ENCODE data around the gene CCDC9B.

Gene CCDC9B

DNA sequence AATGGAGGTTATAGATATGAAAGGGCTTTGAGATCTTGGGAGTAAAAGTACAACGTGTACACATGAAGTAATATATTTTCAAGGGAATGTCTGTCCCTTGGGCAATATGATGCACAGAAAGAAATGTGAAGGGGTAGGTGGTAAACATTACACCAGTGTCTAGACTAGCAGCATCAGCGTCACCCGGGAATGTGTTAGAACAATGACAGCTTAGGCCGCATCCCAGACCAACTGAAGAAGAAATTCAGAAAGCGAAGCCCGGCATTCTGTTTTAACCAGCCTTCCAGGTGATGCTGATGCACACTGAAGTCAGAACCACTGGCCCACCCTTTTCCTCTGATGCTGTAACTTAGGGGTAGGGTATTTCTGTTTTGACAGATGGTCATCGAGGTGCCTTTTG lies 10.9 kb downstream of the CCDC9B start:
- DNase-seq (ENCODE audit: low spot score) = no peak

DNA sequence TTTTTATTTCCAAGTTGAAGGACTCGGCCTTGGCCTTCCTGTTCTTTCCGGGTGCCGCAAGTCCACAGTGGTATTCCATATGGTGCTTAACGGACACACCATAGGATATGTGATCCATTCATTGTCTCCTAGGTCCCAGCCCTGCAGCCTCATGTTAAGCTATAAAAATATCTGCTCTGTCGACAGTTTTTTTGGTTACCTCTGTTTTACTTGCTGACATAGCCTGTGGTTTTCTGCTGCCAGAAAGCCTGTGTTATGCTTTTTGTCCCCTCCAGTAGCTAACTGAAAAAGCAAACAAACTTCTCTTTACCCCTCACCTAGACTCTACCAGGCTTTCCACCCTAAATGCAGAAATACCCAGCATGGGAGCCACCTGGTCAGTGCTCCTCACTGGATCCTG lies 12.0 kb downstream of the CCDC9B start:
- no peak for DNase-seq (ENCODE audit: low spot score)

DNA sequence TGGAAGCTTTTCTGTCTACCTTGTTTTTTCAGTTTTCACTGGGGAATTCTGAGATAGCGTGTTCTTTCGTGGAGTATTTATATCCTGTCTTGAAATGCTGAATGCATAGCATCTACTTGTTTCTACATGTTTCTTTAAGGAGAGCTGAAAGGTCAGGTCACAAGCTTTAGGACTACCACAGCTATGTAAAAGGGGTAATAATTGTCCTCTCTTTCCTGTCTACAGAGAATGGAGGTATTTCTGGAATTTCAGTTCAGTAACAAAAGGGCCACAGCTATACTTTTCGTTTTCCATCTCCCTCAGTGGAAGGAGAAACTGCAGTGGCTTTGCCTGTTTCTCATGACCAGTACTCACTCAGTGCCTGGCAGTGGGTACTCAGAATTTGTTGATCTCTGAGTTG lies 12.6 kb downstream of the CCDC9B start:
- DNase-seq (ENCODE audit: low spot score) = no peak

DNA sequence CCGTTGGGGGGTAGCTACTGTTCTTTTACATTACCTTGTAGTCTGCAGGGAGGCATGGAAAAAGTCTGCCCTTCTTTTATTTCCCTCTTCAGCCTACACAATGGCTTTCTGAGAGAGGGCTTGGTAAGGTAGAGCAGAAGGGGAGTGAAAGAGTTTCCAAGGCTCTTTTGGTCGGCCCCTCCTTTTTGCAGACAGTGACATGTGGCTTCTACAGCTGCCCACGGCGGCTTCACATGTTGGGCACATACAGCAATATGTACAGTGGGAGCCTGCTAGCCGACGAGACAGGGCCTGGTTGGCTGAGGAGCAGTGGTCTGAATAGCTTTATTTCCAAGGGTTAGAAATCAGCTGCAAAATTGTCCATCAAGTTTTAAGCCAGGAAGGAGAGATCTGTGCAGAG lies 13.3 kb downstream of the CCDC9B start:
- no peak for DNase-seq (ENCODE audit: low spot score)

DNA sequence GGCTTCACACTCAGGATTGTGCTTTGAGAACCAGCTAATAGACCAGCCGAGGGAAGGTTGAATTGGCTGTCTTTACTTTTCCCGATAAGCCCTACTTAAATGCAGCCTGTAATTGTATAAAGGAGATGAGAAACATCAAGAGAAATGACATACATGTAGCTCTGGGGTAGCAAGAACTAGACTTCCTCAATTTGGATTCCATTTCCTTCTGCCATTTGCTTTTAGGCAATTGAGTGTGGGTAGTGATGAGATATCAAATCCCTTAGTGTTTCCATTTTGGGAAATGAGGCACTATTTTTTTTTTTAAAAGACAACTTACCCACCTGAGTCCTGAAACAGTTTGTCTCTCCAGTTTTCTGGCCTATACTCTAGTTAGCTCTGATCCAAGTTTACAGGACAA lies 15.0 kb downstream of the CCDC9B start:
- DNase-seq (ENCODE audit: low spot score) = no peak

DNA sequence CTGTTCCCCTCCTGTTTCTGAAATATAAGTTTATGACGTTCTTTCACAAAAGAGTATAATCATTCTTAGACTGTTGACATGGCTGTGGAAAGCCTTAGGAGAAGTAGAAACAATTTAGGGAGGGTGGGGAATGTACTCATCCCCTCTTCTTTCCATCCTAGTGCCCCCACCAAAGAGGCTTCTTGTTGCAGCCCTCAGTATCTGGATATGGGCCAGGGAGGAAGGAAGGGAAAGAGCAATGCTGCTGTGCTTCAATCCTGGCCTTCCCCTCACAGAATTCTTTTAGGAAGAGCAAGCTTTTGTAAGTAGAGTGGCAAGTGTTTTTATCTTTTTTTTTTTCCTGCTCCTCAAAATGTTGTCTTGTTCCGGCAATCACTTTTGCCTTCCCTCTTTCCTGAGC lies 15.6 kb downstream of the CCDC9B start:
- DNase-seq (ENCODE audit: low spot score) = no peak

DNA sequence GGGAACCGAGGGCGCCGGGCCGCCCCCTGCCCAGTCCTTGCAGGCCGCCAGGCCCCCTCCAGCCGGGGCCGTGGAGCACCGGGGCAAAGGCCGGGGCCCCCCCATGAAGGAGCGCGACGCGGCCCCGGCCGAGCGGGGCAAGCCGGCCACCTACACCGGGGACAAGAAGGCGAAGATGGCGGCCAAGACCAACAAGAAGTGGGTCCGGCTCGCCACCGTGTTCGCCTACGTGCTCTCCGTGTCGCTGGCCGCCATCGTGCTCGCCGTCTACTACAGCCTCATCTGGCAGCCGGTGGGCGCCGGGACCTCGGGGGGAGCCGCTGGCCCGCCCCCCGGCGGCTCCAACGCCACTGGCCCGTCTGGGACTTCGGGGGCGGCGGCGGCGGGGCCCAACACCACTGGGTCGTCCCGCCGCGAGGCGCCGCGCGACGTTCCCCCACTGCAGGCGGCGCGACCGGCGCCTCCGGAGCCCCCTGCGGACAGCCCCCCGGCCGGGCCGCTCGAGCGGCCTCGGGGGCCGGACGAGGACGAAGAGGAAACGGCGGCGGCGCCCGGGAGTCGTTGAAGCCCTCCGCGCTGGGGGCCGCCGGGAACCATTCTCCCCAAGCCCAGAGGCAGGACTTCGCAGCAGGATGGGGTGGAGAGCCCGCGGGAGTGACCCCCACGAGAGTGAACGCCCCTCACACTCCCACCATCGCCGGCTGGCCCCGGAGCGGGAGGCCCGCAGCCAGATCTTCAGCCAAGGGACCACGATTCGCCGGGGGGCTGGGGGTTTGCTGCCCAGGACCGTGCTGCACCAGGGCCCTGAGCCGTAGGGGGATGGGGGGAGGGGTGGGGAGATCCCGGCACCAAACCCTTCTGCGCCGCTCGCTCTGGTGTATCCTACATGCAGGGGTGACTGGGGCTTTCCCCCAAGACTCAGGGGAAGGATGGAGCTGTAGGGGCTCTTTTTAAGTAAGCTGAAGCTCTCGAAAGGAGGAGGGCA lies 16.5 kb downstream of the CCDC9B start:
- DNase-seq (ENCODE audit: low spot score) = peak; percentile 21

DNA sequence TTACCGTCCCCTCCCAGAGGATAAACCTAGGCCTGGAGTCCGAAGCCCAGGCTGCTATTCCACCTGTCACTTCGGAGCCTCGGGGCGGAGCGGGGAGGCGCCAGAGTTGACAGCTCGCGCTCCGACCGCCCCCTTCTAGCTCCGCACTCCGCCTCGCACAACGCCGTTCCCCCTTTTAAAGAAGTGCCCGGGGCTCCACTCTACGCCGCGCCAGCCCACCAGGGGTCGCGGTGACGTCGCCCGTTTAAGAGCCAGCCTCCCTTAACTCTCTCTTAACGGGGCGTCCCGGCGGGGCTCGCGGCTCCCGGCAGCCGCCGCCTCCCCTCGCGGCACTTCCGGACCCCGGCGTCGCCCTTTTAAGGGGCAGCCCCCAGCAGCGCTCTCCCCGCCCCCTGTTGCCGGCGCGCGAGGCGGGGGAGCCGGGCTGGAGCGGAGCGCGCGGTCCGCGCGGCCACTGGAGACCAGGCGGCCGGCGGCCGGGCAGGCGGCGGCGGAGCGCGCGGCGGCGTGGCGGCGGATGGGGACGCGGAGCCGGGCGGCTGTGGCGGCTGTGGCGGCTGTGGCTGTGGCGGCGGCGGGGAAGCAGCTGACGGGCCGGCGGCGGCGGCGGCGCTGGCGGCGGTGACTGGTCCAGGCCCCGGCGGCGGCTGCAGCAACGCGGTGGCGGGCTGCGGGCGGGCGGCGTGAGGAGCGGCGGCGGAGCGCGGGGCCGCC lies 17.3 kb downstream of the CCDC9B start, which contains the start of gene INAFM2:
Gene INAFM2 (plus strand): TSS at position 454 of the 714 bp plus-strand sequence. CDS start 364 bp downstream, outside the sequence.
- DNase-seq (ENCODE audit: low spot score) = peak; percentile 92

DNA sequence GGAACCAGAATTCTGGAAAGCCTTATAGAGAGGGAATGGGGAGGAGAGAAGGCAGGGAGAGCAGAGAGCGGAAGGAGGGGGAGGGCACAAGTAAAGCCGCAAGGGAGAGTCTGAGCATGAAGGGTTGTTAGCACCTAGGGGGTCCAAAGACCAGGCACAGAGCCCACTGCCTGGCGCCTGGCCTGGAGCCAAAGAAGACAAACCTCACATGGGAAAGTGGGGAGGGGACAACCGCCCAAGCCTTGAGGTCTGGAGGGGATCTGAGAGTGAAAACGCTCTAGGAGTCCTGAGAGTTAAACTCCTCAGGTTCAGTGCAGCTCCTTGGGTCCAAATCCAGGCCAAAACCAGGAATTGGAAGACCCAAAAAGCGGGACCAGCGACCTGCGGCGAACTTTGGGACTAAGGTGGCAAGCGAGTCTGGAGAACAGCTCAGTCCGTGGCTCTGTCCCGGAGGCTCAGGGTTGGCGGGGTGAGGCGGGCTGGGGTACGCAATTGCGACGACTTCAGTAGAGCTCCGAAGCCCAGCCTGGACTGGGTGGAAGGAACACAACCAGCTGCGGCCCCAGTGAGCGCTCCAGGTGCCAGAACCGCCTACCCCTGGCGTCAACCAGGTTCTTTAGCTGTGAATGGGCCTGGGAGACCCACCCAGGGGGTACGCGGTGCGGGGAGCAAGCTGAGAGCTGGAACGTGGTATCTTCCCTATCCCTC lies 18.1 kb downstream of the CCDC9B start:
- no peak for DNase-seq (ENCODE audit: low spot score)

DNA sequence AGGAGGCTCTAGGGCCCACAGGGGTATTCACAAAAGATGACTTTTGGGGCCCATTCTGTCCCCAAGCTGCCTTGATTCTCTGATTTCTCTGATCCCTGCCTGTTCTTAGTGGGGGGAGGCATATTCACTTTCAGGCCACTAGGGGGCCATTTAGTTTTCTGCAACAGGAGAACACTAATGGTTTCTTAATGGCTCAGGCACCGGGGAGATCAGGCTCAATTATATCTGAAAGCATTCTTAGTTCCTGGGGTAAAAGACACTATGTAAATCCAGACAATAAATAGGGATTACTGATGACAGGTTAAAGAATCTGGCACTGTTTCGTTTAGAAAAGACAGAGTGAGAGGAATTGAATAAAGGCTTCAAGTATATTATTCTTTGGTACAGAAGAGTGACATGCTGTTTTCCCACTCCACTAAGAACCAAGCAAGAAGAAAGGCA lies 19.8 kb downstream of the CCDC9B start:
- DNase-seq (ENCODE audit: low spot score) = peak; percentile 82

DNA sequence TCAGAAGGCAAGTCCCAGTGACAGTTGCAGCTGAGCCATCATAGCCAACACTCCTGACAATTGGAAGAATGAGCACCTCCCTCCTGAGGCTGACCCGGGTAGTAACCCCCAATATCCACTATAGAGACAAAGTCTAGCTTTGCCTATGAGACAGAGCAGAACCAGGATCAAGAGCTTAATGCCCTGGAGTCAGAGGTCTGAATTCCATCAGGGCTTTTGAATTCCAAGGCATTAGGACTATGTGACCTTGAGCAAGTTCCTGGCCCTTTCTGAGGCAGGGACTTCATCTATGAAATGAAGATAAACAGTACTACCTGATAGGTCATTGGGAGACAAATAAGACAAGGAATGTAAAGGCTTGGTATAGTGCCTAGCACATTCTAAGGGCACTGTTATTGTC lies 20.3 kb downstream of the CCDC9B start:
- no peak for DNase-seq (ENCODE audit: low spot score)

DNA sequence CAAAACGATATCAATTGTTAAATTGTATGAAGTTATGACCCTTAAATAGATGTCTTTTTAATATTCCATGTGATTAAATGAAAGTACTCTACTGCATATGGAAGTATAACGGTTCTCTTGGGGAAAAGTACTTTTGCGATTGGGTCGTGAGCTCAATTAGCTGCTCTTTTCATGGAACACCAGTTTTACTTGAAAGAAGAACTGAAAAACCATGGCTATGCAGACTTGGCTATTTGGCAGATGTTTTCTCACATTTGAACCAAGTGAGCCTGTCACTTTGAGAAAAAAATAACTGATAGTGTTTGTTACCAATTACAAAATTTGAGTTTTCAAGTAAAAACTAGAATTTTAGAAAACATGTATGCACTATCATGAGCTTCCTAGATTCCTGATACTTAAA lies 23.2 kb downstream of the CCDC9B start:
- DNase-seq (ENCODE audit: low spot score) = no peak

DNA sequence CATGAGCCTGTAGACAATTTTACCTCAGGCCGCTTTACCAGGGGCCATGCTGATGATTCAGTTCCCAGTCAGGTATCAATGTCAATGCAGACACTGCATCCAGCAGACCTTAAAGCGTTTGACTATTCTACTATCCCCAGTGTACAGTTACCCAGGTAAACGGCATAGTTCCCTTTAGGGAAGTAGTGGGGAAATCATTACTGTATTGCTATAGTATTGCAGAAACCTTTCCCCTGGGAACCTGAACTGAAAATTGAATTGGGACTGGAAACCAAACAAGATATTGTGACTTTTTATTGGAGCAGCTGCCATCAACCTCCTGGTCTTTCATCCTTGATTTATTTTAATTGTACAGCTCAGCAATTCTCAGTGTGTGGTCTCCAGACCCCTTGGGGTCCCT lies 23.8 kb downstream of the CCDC9B start:
- DNase-seq (ENCODE audit: low spot score) = no peak

DNA sequence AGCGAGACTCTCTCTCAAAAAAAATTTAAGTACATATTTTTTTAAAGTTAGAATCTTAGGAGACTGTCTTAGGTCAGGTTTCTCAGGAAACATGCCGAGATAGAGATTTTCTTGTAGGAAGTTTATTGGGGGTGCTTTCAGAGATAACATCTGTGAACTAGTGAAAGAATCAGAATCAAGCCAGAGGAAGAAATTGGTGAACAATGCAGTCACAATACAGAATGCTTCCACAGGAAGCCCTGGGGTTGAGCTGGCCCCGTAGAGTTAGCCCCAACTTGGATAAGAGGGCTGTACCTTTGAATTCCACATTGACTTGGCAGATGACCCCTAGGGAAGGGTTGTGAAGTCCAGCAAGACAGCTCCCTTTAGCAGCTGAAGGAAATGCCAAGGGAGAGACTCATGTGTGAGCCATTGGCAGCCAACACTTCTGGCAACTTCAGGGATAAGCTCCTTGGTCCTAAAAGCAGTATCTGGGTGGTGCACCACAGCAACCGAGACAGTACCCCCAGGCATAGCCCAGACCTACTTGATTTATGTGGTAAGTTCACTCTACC lies 25.9 kb downstream of the CCDC9B start:
- DNase-seq (ENCODE audit: low spot score) = peak; percentile 29

DNA sequence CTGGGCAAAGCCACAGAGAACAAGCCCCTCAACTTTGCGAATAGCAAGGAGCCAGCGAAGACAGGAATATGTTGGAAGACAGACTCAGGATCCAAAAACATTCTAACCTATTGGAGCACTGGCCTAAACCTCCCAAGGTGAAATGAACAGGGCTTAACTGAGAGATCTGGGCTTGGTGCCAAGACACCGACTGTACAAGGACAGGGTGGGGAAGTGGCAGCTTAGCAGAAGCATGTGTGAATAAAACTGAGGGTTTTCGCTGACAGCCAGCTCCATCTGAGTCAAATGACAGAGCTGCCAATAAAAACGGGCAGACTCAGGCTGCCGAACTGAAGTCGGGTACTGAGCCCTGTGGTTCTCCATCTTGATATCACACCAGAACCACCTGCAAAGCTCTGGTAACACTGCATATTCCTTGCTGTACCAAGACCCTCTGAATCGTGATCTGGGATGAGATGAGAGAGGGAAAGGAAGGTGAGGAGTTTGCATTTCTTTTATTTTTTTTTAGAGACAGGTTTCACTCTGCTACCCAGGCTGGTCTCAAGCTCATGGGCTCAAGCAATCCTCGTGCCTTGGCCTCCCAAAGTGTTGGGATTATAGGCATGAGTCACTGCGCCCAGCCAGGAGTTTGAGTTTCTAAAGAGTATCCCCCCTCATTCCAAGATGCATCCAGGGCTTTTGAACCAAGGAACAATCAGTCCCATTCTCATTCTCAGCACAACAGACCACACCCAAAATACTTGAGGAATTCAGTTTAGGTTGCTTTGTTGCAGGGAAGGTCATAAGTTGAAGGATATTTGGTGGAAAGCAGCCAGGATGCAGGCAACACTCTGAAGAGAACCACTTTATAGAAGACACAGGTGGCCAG lies 27.0 kb downstream of the CCDC9B start:
- DNase-seq (ENCODE audit: low spot score) = no peak

DNA sequence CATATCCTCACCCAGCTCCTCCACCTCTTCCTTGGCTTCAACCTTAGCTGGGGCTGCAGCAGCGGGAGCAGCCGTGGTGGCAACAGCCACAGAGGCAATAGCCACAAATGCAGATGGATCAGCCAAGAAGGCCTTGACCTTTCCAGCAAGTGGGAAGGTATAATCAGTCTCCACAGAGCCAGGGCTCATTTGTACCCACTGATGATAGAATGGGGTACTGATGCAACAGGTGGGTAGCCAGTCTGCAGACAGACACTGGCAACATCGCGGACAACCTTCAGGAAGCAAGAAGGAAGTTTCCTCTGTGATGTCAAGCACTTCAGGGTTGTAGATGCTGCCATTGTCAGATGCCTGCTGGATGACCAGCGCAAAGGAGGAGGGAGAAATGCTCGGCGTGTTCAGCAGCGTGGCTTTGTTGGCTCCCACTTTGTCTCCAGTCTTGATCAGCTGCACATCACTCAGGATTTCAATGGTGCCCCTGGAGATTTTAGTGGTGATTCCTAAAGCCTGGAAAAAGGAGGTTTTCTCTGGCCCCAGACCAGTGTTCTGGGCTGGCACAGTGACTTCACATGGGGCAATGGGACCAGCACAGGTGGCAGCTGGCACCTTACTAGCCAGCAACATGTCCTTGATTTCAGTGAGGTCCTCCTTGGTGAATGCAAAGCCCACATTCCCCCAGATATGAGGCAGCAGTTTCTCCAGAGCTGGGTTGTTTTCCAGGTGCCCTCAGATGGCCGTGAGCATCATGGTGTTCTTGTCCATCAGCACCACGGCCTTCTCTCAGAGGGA lies 28.2 kb downstream of the CCDC9B start:
- no peak for DNase-seq (ENCODE audit: low spot score)

DNA sequence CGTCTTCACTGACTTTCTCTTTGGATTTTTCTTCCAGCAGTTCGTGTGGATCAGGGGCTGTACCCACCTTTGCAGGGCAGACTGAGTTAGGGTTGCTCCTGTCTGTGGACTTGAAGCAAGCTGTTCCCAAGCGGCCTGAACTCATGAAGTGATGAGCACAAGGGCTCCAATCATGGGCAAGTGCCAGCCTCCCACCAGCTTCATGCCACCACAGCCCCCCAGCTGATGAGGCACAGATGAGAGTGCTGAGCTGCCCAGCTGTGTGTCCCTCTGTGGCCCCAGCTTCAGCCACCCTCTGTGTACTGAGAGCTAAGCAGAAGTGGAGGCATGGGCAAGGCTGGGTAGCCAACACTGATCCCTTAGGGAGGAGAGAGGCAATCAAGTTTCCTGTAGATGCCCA lies 29.7 kb downstream of the CCDC9B start:
- DNase-seq (ENCODE audit: low spot score) = no peak

DNA sequence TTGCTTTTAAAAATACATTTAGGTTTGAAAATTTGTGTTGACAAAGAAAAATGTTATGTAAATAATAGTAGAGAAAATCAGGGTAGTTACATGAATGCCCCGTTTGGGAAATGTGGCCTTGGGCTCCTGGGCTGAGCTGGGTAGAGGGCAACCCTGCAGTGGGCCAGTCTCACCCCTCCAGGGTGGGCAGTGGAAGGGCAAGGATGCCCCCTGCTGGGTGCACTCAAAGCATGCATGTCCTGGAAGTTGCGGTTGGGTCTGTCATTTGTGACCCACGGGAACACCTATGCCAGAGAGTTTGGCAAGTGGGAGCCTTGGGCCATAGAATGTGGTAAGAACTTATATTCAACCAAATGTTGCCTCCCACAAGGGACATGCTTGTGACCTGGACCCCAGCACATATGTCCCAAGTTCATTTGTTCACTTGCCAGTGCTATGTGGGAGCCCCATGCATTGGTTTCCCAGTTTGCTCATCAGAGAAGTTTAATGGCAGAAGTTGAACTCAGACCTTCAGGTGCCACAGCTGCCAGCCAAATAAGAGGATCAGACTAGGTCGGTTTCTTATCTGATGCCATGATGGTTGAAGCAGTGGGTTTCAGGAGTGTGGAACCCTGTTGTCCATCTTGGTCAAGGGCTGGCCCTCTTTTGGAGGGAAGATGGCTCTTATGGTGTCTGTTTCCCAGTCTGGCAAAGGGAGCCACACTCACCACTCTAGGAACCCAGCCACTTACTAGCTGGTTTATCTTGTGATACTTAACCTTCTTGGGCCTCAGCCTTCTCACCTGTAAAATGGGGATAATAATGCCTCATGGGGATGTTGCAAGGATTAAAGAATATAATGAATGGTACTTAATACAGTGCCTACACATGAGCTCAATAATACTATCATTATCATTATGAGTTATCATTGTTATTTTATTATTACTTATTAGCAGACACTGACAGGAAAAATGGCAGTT lies 30.5 kb downstream of the CCDC9B start:
- no peak for DNase-seq (ENCODE audit: low spot score)

DNA sequence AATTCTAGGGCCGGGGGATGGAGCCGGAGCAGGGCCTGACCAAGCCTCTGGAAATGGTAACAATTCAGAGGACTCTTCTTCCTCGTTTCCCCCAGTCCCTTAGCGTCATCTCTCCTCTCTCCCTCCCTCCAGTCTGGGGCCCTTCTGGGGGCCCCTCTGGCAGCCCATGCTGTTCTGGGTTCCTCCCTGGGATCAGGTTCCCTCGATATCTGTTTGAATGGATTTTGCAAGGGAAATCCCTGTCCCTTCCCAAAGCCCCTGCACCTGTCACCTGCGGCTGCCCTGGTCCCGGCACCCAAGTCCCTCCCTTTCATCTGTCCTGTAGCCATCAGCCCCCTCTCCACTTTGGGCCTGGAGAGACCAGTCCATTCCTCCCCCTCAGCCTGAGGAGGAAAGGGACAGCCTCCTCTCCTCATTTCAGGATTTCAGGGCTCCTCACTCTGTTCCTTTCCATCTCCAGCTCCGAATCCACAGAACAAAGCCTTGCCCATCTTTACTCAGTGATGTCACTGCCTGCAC lies 31.3 kb downstream of the CCDC9B start:
- DNase-seq (ENCODE audit: low spot score) = no peak
